IMR-90 (cell line): ENCODE data around the gene RAB23. TPM values are rescaled to one million over a fixed set of nuclear protein-coding genes. Genes with fewer than 3 reads are reported as not detected.

ENCODE experiments used
- ATAC-seq: fragments of 200-7000 bp; cut with Tn5 transposase; 2 replicates; pipeline ENCODE4 v1.9.1; 2020; ENCODE audit warnings: low read depth, mild to moderate bottlenecking, moderate library complexity
- BruUV-seq: library from RNA; stranded (reverse); fragments of 400-500 nt; replicated peaks from 2 replicates; lab custom pipeline; 2021; lab: Mats Ljungman, UMichigan
- CTCF ChIA-PET: fragments of 300-600 bp; formaldehyde crosslinking; extraction: SDS; loops from one replicate; lab custom pipeline; 2021; ENCODE audit warnings: antibody characterized with exemption; lab: Yijun Ruan, JAX
- POLR2A ChIA-PET: fragments of 300-600 bp; sonication (Branson Sonifier 250); formaldehyde crosslinking; loops from one replicate; lab custom pipeline; 2022; ENCODE audit warnings: antibody characterized with exemption; ENCODE audit not compliant: unreplicated experiment; lab: Charles Lee
- DNase-seq: peaks from one replicate; pipeline ENCODE4 v3.0.0; 2013
- H2AFZ ChIP-seq: replicated peaks from 2 replicates; pipeline ENCODE3; 2013; ENCODE audit warnings: low read length, mild to moderate bottlenecking; ENCODE audit not compliant: poor library complexity
- H2AK5ac ChIP-seq: 2 replicates; pipeline ENCODE4 v1.6.1; 2013; ENCODE audit warnings: low read depth, low read length, inconsistent platforms
- H2AK9ac ChIP-seq: replicated peaks from 2 replicates; pipeline ENCODE3; 2013; ENCODE audit warnings: mild to moderate bottlenecking, low read depth, low read length, moderate library complexity; ENCODE audit not compliant: poor library complexity
- H2BK120ac ChIP-seq: 2 replicates; pipeline ENCODE4 v1.6.1; 2013; ENCODE audit warnings: low read depth, low read length, inconsistent platforms
- H2BK15ac ChIP-seq: 3 replicates; pipeline ENCODE4 v1.6.1; 2013; ENCODE audit warnings: low read depth, low read length, inconsistent platforms
- H2BK20ac ChIP-seq: 2 replicates; pipeline ENCODE4 v1.6.1; 2013; ENCODE audit warnings: low read depth, mild to moderate bottlenecking, inconsistent platforms, low read length, moderate library complexity
- H2BK5ac ChIP-seq: 2 replicates; pipeline ENCODE4 v1.6.1; 2013; ENCODE audit warnings: mild to moderate bottlenecking, low read depth, low read length, inconsistent platforms; ENCODE audit not compliant: poor library complexity, severe bottlenecking
- H3K14ac ChIP-seq: replicated peaks from 2 replicates; pipeline ENCODE4 v1.6.1; 2013; ENCODE audit warnings: low read depth, low read length, inconsistent platforms
- H3K18ac ChIP-seq: 2 replicates; pipeline ENCODE4 v1.6.1; 2013; ENCODE audit warnings: low read depth, low read length, control low read depth
- H3K23ac ChIP-seq: 2 replicates; pipeline ENCODE4 v1.6.1; 2013; ENCODE audit warnings: low read depth, low read length, inconsistent platforms
- H3K27ac ChIP-seq: 2 replicates; pipeline ENCODE4 v1.5.1; 2013; ENCODE audit warnings: mild to moderate bottlenecking, control low read depth, low read length; ENCODE audit not compliant: insufficient read depth
- H3K27me3 ChIP-seq: 2 replicates; pipeline ENCODE4 v1.6.1; 2013; ENCODE audit warnings: low read length; ENCODE audit not compliant: control insufficient read depth, insufficient read depth
- H3K36me3 ChIP-seq: 2 replicates; pipeline ENCODE4 v1.6.1; 2013; ENCODE audit warnings: low read length, mixed read lengths; ENCODE audit not compliant: control insufficient read depth, insufficient read depth
- H3K4ac ChIP-seq: 2 replicates; pipeline ENCODE4 v1.6.1; 2013; ENCODE audit warnings: low read depth, low read length, inconsistent platforms
- H3K4me1 ChIP-seq: 2 replicates; pipeline ENCODE4 v1.6.1; 2013; ENCODE audit warnings: low read length, mixed read lengths; ENCODE audit not compliant: control insufficient read depth, insufficient read depth
- H3K4me2 ChIP-seq: 2 replicates; pipeline ENCODE4 v1.6.1; 2013; ENCODE audit warnings: low read depth, mild to moderate bottlenecking, control low read depth, low read length, moderate library complexity
- H3K4me3 ChIP-seq: 2 replicates; pipeline ENCODE4 v1.5.1; 2013; ENCODE audit warnings: low read depth, mild to moderate bottlenecking, control low read depth, low read length, moderate library complexity; ENCODE audit not compliant: insufficient read depth
- H3K56ac ChIP-seq: 2 replicates; pipeline ENCODE4 v1.6.1; 2013; ENCODE audit warnings: low read length, inconsistent platforms; ENCODE audit not compliant: insufficient read depth; ENCODE audit errors: extremely low read depth
- H3K79me1 ChIP-seq, 2 experiments: 2 replicates each; pipeline ENCODE4 v1.6.1; 2013; ENCODE audit warnings: low read length in 2 of 2, inconsistent platforms in 1 of 2, low read depth in 1 of 2
- H3K9ac ChIP-seq: 2 replicates; pipeline ENCODE4 v1.6.1; 2013; ENCODE audit warnings: low read depth, low read length, control low read depth
- H3K9me1 ChIP-seq: 2 replicates; pipeline ENCODE4 v1.6.1; 2013; ENCODE audit warnings: low read length, inconsistent platforms; ENCODE audit not compliant: insufficient read depth
- H3K9me3 ChIP-seq: 2 replicates; pipeline ENCODE4 v1.6.1; 2013; ENCODE audit warnings: low read length; ENCODE audit not compliant: control insufficient read depth, insufficient read depth
- H4K20me1 ChIP-seq: 2 replicates; pipeline ENCODE4 v1.6.1; 2013; ENCODE audit warnings: low read length, inconsistent platforms; ENCODE audit not compliant: insufficient read depth
- H4K5ac ChIP-seq: 2 replicates; pipeline ENCODE4 v1.6.1; 2013; ENCODE audit warnings: mild to moderate bottlenecking, low read depth, low read length, control low read depth
- H4K8ac ChIP-seq, 2 experiments: 2 replicates each; pipeline ENCODE4 v1.6.1; 2013; ENCODE audit warnings: low read depth in 2 of 2, low read length in 2 of 2, control low read depth in 1 of 2, inconsistent platforms in 1 of 2
- H4K91ac ChIP-seq: 2 replicates; pipeline ENCODE4 v1.6.1; 2013; ENCODE audit warnings: low read depth, low read length, inconsistent platforms; ENCODE audit not compliant: insufficient read depth
- FOS ChIP-seq: fragments of 150-350 bp; IDR thresholded peaks from 2 replicates; pipeline ENCODE4 v1.6.1; 2016; ENCODE audit warnings: low read depth, low read length
- MAFK ChIP-seq: IDR thresholded peaks from 2 replicates; pipeline ENCODE4 v1.6.1; 2012; ENCODE audit warnings: low read depth, low read length, improper control_type of control experiment
- POLR2A ChIP-seq: IDR thresholded peaks from 2 replicates; pipeline ENCODE4 v1.6.1; 2012; ENCODE audit warnings: mild to moderate bottlenecking, low read depth, low read length
- RCOR1 ChIP-seq: IDR thresholded peaks from 2 replicates; pipeline ENCODE4 v1.6.1; 2012; ENCODE audit warnings: mild to moderate bottlenecking, low read length, improper control_type of control experiment; ENCODE audit not compliant: insufficient replicate concordance
- SMC3 ChIP-seq: fragments of 150-350 bp; IDR thresholded peaks from 2 replicates; pipeline ENCODE4 v1.6.1; 2016; ENCODE audit warnings: low read depth, mild to moderate bottlenecking, antibody characterized with exemption, low read length, moderate library complexity
- WGBS, 2 experiments: methylation state at CpG; one replicate each; pipeline versions ENCODE4 v1.1.5 to v1.1.7; 2013; ENCODE audit warnings: missing lambda C conversion rate in 2 of 2; ENCODE audit not compliant: insufficient read length in 1 of 2; ENCODE audit errors: extremely low coverage in 2 of 2; 5-methylcytosine and 5-hydroxymethylcytosine counted together
- dilution Hi-C: fragments of 300-500 bp; cut with HindIII; formaldehyde crosslinking; loops from one replicate; pipeline ENCODE4 v1.14.3; 2018; ENCODE audit warnings: low sequenced_read_pairs; ENCODE audit not compliant: unreplicated experiment
- in situ Hi-C: fragments of 300-500 bp; cut with MboI; formaldehyde crosslinking; loops from 3 replicates; pipeline ENCODE4 v1.14.3; 2019; ENCODE audit warnings: low sequenced_read_pairs, inconsistent platforms, mixed read lengths
- intact Hi-C: fragments of 100-400 bp; cut with micrococcal nuclease; formaldehyde crosslinking; loops from 2 replicates; pipeline ENCODE4 v1.10.0; 2022
- polyA plus RNA-seq, 3 experiments: library from polyadenylated mRNA; depleted of rRNA; stranded (reverse); fragments of >200 nt; gene quantifications; 2 replicates each; pipeline ENCODE4 v1.2.3, GENCODE V29; 2012; ENCODE audit warnings: low replicate concordance in 1 of 3
- total RNA-seq: library from RNA; depleted of rRNA; stranded (reverse); fragments of >200 nt; gene quantifications from 2 replicates; pipeline ENCODE4 v1.2.3, GENCODE V29; 2012
- TF ChIP-seq, protein P1 (sequence below): fragments of 150-350 bp; IDR thresholded peaks from 2 replicates; pipeline ENCODE4 v1.6.1; 2017; ENCODE audit warnings: mild to moderate bottlenecking, antibody characterized with exemption, low read length, low read depth

RAB23 gene
- total and polyA plus RNA-seq, 2 of the 4 experiments (the other 2 are of a cell fraction) = 10.8 to 13.3 TPM

DNA sequence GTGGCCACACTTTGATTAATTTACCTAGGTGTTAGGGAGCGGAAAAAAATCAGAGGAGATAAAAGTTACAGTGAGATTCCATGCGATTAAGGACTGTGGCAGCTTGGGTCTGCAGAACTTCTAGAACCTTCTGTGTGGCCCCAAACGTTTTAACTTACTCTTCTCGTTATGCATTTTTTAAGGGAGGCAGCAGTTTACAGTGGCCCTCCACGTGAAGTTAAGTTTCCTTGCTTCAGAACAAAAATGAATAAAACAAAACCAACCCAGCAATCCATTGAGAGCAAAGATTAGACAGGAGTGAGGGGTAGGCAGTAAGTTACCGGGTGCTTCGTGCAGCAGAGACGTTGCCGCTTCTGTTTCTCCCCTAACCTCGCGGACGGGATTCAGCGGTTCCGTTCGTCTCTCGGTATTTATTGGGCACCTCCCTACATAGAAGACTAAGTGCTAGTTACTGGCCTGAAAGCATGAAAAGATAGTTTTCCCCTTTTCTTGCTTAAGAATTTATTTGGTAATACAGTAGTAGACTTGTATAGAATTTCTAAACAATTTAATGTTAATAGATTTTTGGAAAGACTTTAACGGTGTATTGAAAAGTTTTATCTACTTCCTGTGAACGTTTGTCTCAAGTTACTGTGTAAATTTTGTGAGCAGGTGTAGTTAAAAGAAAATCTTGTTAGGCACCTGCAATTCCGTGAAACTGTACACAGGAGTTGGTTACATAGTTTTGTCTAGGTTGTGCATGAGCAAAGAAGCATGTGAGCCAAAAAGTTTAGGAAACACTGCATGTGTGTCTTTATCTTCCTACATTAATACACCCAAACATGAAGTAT lies 48.8 kb downstream of the RAB23 start:
- H3K14ac ChIP-seq = peak overlapping the region; percentile 96
- H3K27me3 ChIP-seq = no peaks in the 10 kb centered on the region
- intact Hi-C loops = loop anchor here (2.0 to 5.0 kb wide), 4 partner anchors 126 to 271 kb away; partner anchors contain the start of genes BEND6, KIAA1586 and PRIM2

More for the DNA sequence above, 48.8 kb downstream of the RAB23 start:
- peak overlapping the region; percentile 92 for H2AK5ac ChIP-seq
- peak overlapping the region; percentile 97 for H3K4me3 ChIP-seq
- H2BK20ac ChIP-seq = peak overlapping the region; percentile 50
- ChIA-PET POLR2A (no interaction called here), CTCF (no interaction called here)
- in situ Hi-C loops (no loop called here), dilution Hi-C loops (no loop called here)
- peak overlapping the region; percentile 97 for H3K9ac ChIP-seq
- H4K8ac ChIP-seq = peak overlapping the region; percentile 6 to 91
- TF ChIP-seq MAFK = no peak
- TF ChIP-seq, protein P1, sequence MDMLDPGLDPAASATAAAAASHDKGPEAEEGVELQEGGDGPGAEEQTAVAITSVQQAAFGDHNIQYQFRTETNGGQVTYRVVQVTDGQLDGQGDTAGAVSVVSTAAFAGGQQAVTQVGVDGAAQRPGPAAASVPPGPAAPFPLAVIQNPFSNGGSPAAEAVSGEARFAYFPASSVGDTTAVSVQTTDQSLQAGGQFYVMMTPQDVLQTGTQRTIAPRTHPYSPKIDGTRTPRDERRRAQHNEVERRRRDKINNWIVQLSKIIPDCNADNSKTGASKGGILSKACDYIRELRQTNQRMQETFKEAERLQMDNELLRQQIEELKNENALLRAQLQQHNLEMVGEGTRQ = no peak
- no peak for TF ChIP-seq FOS
- no peak for TF ChIP-seq SMC3
- no peak for TF ChIP-seq POLR2A
- no peak for TF ChIP-seq RCOR1
- WGBS, 2 experiments = 0% methylated on average over 2 of the region's 19 CpGs; no CpG with 5 or more reads in 1 of the 2 experiments
- H2AFZ ChIP-seq = peak overlapping the region; percentile 93
- no peak for ATAC-seq
- H2AK9ac ChIP-seq = peak overlapping the region; percentile 95
- H4K5ac ChIP-seq = peak overlapping the region; percentile 92
- H3K56ac ChIP-seq = peak overlapping the region; percentile 96
- DNase-seq = peak; percentile 24
- peak overlapping the region; percentile 95 for H3K18ac ChIP-seq
- H2BK15ac ChIP-seq = peak overlapping the region; percentile 52; the same call in 2 of the 3 replicates
- H4K20me1 ChIP-seq = peaks cover 24% of the 10 kb centered on the region
- peak overlapping the region; percentile 87 for H2BK120ac ChIP-seq
- peak overlapping the region; percentile 95 for H3K4me2 ChIP-seq
- H3K27ac ChIP-seq = peak overlapping the region; percentile 98
- peaks cover 15% of the 10 kb centered on the region for H3K36me3 ChIP-seq
- peak overlapping the region; percentile 86 for H3K4ac ChIP-seq
- H3K23ac ChIP-seq = peak overlapping the region; percentile 98
- H3K9me3 ChIP-seq = no peaks in the 10 kb centered on the region
- H3K4me1 ChIP-seq = peaks cover 12% of the 10 kb centered on the region
- H2BK5ac ChIP-seq = peak overlapping the region; percentile 94
- peak overlapping the region; percentile 81 for H4K91ac ChIP-seq
- TSS peak; percentile 28 for BruUV-seq
- peaks cover 9% of the 10 kb centered on the region for H3K9me1 ChIP-seq
- peaks cover 0 to 33% of the 10 kb centered on the region in 2 experiments; a peak in 3 of 4 replicates for H3K79me1 ChIP-seq
